HG03575 (cell line): ENCODE data around the gene DPYSL3.
A peak's percentile ranks its signal among the peaks of the same experiment; 100 is the strongest.

Experiments used
- ATAC-seq: cut with Tn5 transposase; IDR thresholded peaks from one replicate; pipeline ENCODE4 v1.9.1; 2021; ENCODE audit not compliant: unreplicated experiment, insufficient number of reproducible peaks, low FRiP score; ENCODE audit errors: extremely low read depth

The DPYSL3 gene

DNA sequence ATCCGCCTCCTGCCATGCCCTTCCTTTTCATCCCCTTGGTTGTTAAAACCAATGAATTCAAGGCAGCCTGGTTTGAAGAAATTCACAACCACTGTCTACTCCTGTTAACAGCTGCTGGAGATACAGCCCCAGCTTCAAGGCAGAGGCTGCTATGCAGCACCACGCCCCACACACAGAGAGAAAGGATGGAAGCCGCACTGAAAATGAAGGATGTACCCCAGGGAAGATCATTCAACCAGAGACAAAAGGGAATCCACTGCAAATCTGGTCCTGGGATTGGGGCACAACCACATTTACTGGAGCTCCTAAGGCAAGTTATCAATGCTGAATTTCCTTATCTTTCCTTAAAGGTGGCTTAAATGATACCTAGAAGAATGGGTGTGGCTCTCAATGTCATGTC, 58.7 kb downstream of the DPYSL3 start:
- no peak for ATAC-seq

DNA sequence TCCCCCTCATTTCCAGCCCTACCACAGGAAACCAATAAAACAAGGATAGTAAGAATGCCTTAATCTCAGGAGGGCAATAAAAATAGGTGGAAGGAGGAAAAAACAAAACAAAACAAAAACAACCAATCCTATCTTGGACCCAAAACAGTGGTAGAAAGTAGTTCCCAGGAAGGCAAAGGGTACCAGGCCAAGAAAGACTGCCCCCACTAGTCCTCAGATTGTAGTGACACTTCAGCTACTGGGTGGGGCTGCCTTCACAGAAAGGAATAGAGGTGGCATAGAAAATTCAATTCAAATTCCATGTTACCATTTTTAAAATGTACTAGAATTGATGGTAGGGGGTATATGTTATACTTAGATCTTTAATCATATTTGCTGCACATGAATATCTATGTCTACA, 59.3 kb downstream of the DPYSL3 start:
- ATAC-seq = no peak

DNA sequence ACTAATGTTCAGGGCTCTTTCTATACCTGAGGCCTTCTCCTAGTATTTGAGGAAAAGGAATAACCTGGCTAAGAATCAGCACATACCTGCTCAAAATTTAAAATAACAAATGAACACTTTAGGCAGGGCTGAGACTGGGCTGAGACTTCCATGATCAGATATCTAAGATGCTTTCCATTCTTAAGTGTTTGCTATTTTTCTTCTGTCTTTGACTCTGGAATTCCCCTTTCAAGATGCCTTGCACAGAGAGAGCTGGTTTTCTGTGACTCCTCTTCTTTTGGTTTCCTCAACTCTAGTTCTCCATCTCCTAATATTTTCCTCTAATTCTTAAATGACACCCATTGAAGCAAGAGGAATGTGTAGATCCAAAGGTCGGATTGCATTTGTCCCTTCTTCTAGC, 61.1 kb downstream of the DPYSL3 start:
- ATAC-seq = no peak

DNA sequence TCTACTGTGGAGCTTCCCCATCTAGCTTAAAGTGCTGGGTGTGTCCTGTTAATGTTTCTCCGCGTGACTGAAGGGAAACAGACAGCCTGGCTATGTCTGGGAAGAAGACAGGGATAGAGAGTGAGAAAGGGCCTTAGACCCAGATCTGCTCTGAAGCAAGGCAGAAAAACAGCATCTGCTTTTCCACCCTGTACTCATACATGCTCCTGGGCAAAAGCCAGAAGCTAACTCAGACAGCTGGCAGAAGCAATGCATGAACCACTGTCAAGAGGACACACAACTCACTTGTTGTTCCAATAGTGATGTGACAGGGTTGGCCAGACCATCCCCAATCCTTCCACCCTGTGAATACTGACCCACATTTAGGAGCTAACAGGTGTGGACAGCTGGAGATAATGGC, 63.3 kb downstream of the DPYSL3 start:
- no peak for ATAC-seq

DNA sequence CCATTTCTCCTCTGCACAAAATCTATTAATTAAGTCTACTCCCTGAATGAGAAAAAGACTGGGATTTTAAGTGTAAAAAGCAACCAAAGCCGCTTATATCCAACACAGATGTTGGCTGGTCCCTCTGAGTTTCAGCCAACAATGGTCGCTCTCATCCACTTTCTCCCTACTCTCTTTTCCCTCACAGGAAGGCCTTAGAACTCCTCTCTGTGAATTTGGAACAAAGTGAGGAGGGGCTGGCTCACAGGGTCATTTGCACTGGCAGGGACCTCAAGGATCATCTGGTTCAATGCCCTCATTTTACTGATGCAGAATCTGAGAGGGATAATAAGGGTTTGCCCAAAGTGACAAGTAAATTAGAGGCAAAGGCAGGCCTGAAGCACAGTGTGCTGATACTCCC, 64.0 kb downstream of the DPYSL3 start:
- ATAC-seq = no peak

DNA sequence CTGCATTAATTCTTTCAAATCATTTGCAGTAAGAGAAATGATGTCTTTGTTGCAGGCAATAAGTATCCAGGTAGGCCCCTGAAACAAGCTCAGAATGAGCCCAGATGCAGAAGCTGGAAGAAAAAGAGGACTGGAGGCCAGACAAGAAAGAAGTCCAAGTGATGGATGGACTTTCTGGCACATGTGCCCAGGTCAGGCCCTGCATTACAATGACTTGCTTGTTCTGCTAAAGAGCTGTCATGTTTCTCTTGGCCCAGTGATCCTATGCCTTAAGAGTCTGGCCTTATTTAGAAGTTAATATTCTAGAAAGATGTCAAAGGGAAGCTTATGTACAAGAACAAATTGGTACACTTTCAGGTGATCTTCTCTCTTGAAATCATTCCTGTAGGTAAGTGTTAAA, 64.8 kb downstream of the DPYSL3 start:
- no peak for ATAC-seq

DNA sequence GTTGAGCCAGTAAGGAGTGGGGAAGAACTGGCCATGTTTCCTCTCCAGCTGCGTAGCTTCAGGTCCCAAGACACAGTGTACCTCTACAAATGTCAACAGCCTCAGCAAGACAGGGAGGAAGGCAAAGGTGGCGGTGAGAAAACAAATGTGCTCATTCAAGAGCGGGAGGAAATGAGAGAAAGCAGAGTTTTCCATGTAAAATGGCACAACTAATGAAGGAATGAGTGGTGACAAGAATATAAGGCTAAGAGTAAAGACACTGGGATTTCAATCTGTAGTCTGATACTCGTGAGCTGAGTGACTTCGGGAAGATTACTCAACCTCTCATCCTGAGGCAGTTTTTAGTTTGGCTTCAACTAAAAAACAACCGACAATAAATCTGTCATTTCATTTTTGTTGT, 67.6 kb downstream of the DPYSL3 start:
- ATAC-seq = no peak

DNA sequence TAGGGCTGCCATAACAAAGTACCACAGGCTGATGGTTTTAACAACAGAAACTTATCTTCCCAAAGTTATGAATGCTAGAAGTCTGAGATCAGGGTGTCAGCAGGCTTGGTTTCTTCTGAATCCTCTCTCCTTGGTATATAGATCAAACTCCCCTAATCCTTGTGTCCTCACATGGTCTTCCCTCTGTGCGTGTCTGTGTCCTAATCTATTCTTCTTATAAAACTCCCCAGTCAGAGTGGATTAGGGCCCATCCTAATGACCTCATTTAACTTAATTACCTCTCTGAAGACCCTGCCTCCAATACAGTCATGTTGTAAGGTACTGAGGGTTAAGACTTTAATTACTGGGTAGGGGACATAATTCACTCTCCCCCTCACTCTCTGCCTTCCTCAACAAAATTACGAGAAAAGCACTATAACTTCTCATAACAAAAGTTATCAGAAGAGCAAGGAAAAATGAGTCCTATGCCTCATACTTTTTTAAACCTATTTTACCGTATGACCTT, 68.6 kb downstream of the DPYSL3 start:
- no peak for ATAC-seq

DNA sequence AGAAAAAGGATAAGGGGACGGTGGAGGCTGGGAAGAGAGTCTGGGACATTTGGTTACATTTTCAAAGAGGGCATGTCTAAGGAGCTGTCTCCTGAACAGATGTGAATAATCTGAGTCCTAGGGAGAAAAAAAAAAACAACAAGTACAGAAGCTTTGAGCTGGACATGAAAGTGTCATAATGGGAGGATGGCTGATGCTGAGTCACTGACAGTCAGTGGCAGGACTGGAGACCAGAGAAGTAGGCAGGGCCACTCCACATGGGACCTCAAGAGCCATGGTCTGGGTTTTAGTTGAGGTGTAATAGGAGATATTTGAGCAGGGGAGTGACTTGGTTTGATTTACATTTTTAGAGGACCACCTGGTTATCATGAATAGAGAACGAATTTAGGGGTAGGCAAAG, 70.6 kb downstream of the DPYSL3 start:
- ATAC-seq = no peak

DNA sequence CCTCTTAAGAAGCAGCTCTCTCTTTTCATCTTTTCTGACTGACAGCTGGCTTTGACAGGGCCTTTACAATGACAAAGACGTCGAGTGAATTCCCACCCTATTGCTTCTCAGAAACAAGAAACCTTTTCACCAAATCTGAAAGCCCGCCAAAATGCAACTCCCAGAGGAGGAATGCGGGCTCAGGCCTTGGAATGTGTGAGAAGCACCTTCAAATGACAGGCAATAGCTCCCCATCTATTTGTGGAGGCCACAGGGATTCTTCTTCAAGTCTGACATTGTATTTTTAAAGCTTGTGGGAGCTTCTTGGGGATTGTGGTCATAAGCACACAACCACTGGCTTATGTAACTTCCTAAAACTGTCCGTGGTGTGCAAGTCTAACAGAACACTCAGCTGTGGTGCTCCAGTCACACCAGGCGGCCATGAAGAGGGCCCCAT, 72.7 kb downstream of the DPYSL3 start:
- no peak for ATAC-seq

DNA sequence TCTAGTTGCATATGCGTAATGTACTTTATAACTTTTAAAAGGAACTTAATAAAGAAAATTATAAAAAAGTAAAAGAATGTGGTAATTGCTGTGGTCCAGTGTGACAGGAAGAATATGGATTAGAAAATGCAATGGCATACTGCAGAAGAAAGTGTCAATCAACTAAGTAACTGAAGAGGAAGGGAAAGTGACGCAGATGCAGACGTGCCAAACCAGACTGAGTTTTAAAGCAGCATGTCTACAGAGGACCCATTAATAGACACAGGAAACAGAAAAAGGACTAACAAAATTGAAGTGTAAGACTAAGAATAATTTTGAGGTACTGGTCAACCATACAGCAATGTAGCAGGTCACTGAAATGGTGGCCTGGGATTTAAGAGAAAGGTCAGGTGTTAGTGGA, 73.3 kb downstream of the DPYSL3 start:
- ATAC-seq = peak; percentile 87

DNA sequence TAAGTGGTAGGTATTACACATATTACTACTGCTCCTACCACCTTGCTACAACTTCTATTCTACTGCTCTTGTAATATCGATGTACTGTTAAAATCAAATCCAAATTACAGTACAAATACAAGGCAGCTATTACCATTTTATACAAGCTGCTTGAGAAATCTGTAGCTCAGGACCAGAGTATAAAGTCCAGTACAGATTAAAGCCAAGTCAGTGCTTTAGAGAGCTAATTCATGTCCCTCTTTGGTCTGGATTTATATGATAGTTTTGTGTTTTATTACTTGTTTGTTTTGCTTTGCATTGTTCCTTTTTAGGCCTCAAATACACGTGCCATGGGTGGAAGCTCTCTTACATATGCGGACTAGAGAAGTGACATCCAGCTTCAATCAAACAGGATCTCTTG, 75.8 kb downstream of the DPYSL3 start:
- ATAC-seq = no peak

DNA sequence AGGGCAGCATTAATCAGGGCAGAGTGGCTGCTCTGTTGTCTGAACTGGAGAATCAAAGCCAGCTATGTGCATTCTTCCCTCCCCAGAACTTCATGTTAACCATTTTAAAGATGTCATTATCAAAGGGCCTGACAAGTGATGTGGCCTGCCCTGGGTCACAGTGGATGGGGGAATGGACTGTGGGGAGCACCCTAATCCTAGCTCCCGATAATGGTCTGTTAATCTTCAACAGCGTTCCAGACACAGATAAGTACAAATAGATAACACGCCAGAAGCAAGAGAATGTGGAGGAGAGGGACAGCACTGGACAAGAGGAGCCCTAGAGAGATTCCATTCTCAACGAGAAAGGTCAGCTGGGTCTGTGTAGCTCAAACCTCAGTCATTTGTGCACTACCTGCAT, 77.5 kb downstream of the DPYSL3 start:
- ATAC-seq = no peak

DNA sequence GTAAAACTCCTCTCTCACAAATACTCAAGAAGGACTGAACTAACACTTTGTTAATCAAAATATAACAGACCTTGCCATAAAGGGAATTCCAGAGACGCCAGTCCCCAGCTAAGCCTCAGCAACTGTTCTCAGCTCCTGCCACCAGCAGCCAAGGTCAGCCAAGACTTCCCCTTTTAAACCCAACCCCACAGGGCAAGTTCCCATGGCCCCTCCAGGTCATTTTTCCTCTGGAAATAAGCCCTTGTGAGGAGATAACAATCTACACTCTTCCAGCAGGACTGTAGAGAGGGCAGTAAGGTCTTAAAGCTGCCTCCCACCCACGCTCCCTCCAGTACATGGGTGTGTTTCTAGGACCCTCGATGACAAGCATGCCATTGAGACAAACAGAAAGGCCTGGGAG, 78.3 kb downstream of the DPYSL3 start:
- ATAC-seq = no peak

DNA sequence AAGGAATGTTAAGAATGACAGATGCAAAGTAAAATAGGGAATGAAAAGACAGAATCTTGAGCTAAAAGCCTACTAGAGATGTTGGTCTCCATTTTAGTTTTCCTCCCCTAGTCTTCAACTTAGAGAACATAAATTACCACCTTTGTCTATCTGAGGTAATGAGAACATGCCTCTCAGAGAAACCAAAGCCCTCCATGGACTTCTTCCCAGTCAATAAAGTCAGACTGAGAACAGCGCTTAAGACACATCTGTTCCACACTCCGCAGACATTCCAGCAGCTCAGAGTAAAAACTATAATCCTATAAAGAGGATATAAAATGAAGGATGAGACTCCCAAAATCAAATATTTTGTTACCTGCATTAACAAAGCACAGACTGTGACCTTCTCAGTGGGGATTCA, 79.2 kb downstream of the DPYSL3 start:
- no peak for ATAC-seq

DNA sequence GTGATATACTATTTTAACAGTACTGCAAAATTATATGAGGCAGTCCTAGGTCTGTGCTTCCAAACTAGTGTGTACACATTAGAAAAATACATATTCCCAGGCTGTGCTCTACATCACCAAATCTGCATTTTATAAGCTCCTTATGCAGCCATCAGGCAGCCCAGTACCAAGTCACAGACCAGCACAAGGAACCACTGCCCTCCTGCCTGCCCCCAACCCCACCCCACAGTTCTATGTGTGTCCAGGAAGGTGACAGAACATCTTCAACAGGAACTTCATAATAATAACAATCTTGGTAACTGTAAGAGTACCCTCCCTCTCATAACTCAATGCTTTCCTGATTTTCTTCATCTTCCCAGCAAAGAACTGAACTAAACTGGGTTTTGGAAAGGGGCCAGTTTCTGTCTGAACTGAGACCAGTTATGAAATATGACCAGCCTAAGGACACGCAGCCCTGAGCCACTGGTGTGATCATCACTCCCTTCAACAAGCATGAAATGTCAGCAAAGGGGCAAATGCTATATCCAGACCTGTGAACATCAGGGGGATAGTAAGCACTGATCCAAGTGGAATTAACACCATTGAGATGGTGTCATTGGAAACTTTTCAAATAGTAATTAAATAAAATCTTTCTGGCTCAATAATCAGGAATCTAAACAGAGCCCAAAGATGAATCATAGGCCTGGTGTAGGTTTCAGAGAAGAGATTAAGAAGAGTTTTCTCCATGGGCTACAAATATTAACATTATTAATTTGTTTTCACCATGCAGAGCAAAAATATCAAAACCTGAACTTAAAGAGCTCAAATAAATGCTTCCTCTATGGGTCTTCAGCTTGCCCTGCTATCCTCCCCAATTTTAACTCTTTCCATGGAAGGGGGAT, 82.1 kb downstream of the DPYSL3 start:
- no peak for ATAC-seq

DNA sequence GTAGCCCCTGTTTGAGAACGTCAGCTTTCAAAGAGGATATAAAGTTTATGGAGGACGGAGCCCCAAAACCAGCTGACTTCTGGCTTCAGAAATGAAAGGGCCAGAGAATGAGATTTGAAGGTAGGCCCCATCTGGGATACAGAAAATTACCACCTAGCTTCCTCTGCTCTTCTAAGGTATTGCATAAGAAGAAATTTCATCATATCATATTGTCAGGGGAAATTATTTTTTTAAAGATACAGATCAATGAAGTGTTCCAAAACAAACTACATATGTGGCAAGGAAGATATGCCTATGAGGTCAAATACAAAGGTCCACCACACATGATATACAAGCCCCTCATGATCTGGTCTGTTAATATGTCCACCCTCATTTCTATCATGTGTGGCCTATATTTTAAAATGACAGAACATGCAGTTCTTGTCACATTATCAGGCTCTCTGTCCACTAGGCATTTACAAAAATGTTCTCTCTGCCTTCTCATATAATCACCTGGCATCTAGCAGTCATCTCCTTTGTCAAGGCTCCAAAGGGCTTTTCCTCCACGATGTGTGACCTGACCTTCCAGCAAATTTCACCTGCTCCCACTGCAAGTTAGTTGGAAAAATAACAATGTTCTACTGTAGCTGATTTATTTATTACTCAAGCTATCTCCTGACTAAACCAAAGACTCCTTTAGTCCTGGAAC, 83.1 kb downstream of the DPYSL3 start:
- ATAC-seq = no peak

DNA sequence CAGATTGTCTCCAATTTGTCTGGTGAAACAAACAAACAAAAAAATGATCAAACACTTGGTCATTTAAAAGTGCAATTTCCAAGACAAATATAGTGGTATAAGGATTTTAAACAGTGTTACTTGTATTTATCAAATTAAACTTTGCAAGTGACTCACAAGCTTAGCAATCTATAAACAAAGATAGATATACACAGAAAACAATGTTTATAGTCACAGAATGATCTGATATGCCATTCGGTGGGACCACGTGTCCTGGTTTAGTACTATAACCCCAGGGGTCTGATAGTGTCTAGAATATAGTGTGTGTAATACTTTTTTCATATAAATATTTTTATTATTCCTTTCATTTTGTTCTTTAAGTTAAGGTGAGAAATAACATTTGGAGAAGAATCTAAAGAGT, 91.3 kb downstream of the DPYSL3 start:
- no peak for ATAC-seq

DNA sequence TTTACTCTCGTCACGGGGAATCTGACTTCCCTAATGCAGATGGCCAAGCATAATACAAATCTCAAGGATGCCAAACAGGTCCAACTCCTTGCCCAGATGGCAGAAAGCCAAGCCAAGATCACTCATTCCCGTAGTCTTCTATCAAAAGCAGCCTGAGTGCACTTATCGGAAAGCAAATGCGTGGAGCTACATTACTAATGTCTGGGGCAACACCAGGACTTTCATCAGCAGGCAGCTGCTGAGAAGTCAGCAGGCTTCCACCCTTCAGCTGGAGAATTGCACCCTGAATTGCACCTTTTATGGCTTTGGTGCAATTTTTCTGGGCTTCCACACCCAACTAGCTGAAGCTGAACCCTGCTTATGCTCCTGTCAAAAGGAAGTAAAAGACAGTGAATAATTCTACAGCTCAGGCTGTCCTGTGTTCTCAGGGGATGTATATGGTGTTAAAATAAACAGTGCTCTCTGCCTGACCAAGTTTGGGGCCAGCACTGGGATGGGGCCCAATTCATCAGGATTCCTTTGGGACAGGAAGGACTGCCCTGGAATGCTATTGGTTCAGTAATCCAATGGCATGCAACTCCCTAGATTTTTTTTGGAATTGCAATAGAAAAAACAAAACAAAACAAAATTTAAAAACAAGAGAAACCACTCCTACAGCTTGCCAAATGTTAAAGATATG, 92.6 kb downstream of the DPYSL3 start:
- no peak for ATAC-seq

DNA sequence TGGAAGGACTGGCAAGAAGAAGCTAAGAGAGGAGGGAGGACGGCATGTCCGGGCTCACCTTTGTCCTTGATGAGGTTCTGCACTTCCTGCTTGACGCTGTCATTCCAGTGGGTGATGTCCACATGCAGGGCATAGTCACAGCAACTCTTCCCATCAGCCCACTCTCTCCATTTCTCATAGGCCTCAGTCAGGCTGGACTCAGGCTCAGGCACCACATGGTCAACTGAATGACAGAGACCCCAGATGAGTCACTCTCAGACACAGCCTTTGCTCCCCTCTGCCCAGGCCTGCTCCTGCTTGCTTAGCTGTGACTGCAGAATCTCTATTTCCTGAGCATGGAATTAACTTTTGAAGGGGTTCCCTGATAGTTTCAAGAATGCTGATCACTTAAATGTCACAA, 94.2 kb downstream of the DPYSL3 start:
- ATAC-seq = no peak
